Astrocyte (in vitro differentiated cells and primary cell): ENCODE results near the gene MB. TPM values are rescaled to one million over a fixed set of nuclear protein-coding genes. Genes with fewer than 3 reads are reported as not detected.
"Not testable (repeated sequence)": the region's sequence is repeated elsewhere in the genome, so short reads cannot be mapped to it uniquely, and the experiment has no call there.

Source experiments
- DNase-seq: peaks from one replicate; pipeline ENCODE4 v3.0.0-alpha.2; 2010; ENCODE audit warnings: low read depth
- FAIRE-seq: peaks from 2 replicates; lab custom pipeline; 2011; peaks lifted over from hg19 to GRCh38; lab: Jason Lieb, UNC
- H2AFZ ChIP-seq: 2 replicates; pipeline ENCODE4 v1.6.0; 2012; ENCODE audit warnings: low read depth, low read length, inconsistent platforms
- H3K27ac ChIP-seq: 2 replicates; pipeline ENCODE4 v1.5.1; 2011; ENCODE audit warnings: low read depth, low read length, inconsistent platforms
- H3K27me3 ChIP-seq: 2 replicates; pipeline ENCODE4 v1.6.0; 2011; ENCODE audit warnings: low read length, inconsistent platforms; ENCODE audit not compliant: insufficient read depth
- H3K36me3 ChIP-seq: 2 replicates; pipeline ENCODE4 v1.5.1; 2011; ENCODE audit warnings: low read length, inconsistent platforms; ENCODE audit not compliant: insufficient read depth
- H3K4me1 ChIP-seq: 2 replicates; pipeline ENCODE4 v1.5.1; 2011; ENCODE audit warnings: low read length, inconsistent platforms; ENCODE audit not compliant: insufficient read depth
- H3K4me2 ChIP-seq: 2 replicates; pipeline ENCODE4 v1.6.0; 2012; ENCODE audit warnings: low read length, inconsistent platforms
- H3K4me3 ChIP-seq: 2 replicates; pipeline ENCODE4 v1.5.1; 2011; ENCODE audit warnings: low read depth, mild to moderate bottlenecking, low read length, inconsistent platforms; ENCODE audit not compliant: insufficient read depth
- H3K79me2 ChIP-seq: 2 replicates; pipeline ENCODE4 v1.6.0; 2012; ENCODE audit warnings: mild to moderate bottlenecking, low read length, inconsistent platforms; ENCODE audit not compliant: insufficient read depth
- H3K9ac ChIP-seq: 2 replicates; pipeline ENCODE4 v1.6.0; 2012; ENCODE audit warnings: mild to moderate bottlenecking, low read length, inconsistent platforms
- H3K9me3 ChIP-seq: 2 replicates; pipeline ENCODE4 v1.5.1; 2012; ENCODE audit warnings: low read depth, mild to moderate bottlenecking, low read length, inconsistent platforms; ENCODE audit not compliant: insufficient read depth
- H4K20me1 ChIP-seq: 2 replicates; pipeline ENCODE4 v1.6.0; 2012; ENCODE audit warnings: low read length, inconsistent platforms; ENCODE audit not compliant: insufficient read depth
- H3K27ac Mint-ChIP-seq: one replicate; pipeline ENCODE4 v1.8.0; 2021; ENCODE audit warnings: mild to moderate bottlenecking, mixed read lengths; ENCODE audit not compliant: unreplicated experiment
- H3K27me3 Mint-ChIP-seq: one replicate; pipeline ENCODE4 v1.8.0; 2021; ENCODE audit warnings: low read depth, mixed read lengths; ENCODE audit not compliant: unreplicated experiment
- H3K36me3 Mint-ChIP-seq: one replicate; pipeline ENCODE4 v1.8.0; 2021; ENCODE audit warnings: low read depth, mixed read lengths; ENCODE audit not compliant: unreplicated experiment
- H3K4me1 Mint-ChIP-seq: one replicate; pipeline ENCODE4 v1.8.0; 2021; ENCODE audit warnings: low read depth, mixed read lengths; ENCODE audit not compliant: unreplicated experiment
- H3K4me3 Mint-ChIP-seq: one replicate; pipeline ENCODE4 v1.8.0; 2021; ENCODE audit warnings: mild to moderate bottlenecking, moderate library complexity, mixed read lengths; ENCODE audit not compliant: unreplicated experiment
- H3K9me3 Mint-ChIP-seq: one replicate; pipeline ENCODE4 v1.8.0; 2021; ENCODE audit warnings: mild to moderate bottlenecking, mixed read lengths; ENCODE audit not compliant: unreplicated experiment
- EZH2 ChIP-seq: IDR thresholded peaks from 2 replicates; pipeline ENCODE4 v1.6.1; 2012; ENCODE audit warnings: mild to moderate bottlenecking, low read length, inconsistent platforms; ENCODE audit not compliant: insufficient read depth
- total RNA-seq: library from RNA; stranded (reverse); gene quantifications from 2 replicates; pipeline ENCODE4 v1.2.1, GENCODE V29; 2021
- TF ChIP-seq, protein P1 (sequence below): IDR thresholded peaks from 2 replicates; pipeline ENCODE4 v1.5.1; 2011; ENCODE audit warnings: low read depth, mild to moderate bottlenecking, inconsistent platforms, low read length, moderate library complexity; ENCODE audit not compliant: insufficient read depth

The MB gene
- total RNA-seq, 1 donor from 2014 or later, result not detected

GRCh38 chr22:35627267-35628041 is 10.3 kb upstream of the MB start:
- H3K9ac ChIP-seq, result peak overlapping the region; percentile 86
- no peaks in the 10 kb centered on the region for H3K27me3 ChIP-seq
- H3K36me3 ChIP-seq, result no peaks in the 10 kb centered on the region
- FAIRE-seq (peak; percentile 55), DNase-seq (peak; percentile 80)
- peak overlapping the region; percentile 73 for H3K4me3 Mint-ChIP-seq
- no peaks in the 10 kb centered on the region for H3K79me2 ChIP-seq
- peaks cover 2% of the 10 kb centered on the region for H3K27me3 Mint-ChIP-seq
- H3K4me2 ChIP-seq, result peak overlapping the region; percentile 95
- H3K9me3 ChIP-seq, result no peaks in the 10 kb centered on the region
- no peaks in the 10 kb centered on the region for H3K36me3 Mint-ChIP-seq
- H3K27ac ChIP-seq, result peak overlapping the region; percentile 90
- H3K4me1 Mint-ChIP-seq, result peaks cover 20% of the 10 kb centered on the region
- TF ChIP-seq, protein P1, sequence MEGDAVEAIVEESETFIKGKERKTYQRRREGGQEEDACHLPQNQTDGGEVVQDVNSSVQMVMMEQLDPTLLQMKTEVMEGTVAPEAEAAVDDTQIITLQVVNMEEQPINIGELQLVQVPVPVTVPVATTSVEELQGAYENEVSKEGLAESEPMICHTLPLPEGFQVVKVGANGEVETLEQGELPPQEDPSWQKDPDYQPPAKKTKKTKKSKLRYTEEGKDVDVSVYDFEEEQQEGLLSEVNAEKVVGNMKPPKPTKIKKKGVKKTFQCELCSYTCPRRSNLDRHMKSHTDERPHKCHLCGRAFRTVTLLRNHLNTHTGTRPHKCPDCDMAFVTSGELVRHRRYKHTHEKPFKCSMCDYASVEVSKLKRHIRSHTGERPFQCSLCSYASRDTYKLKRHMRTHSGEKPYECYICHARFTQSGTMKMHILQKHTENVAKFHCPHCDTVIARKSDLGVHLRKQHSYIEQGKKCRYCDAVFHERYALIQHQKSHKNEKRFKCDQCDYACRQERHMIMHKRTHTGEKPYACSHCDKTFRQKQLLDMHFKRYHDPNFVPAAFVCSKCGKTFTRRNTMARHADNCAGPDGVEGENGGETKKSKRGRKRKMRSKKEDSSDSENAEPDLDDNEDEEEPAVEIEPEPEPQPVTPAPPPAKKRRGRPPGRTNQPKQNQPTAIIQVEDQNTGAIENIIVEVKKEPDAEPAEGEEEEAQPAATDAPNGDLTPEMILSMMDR, result peak; percentile 42
- no peak for TF ChIP-seq EZH2
- peaks cover 21% of the 10 kb centered on the region for H3K4me1 ChIP-seq
- no peaks in the 10 kb centered on the region for H4K20me1 ChIP-seq
- H3K9me3 Mint-ChIP-seq, result no peaks in the 10 kb centered on the region
- peak overlapping the region; percentile 71 for H3K4me3 ChIP-seq
- H2AFZ ChIP-seq, result peak overlapping the region; percentile 93
- peak overlapping the region; percentile 90 for H3K27ac Mint-ChIP-seq

DNA sequence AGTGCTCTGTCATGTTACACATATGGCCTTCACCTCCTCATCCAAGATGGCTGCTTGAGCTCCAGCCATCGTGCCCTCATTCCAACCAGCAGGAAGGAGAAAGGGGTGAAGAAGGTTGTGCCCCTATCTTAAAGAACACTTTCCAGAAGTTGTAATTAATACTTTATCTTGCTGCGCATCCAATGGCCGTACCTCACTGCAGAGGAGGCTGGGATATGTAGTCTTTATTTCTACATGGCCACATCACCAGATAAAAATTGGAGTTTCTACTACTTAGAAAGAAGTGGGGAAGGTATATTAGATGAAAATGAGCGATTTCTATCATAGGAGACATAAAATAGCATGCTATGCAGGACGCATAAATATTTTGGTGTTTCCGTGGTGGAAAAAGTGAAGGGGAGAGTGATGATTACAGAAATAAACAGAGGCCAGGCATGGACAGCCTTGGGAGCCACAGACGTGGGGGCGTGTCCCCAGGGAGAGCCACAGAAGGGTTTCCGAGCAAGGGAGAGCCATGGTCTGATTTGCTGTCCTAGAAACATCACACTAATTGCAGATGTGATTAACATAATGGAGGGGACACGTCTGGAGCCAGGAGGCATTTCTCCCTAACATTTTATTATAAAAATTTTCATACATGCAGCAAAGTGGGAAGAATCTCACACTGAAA is 8.8 kb upstream of the MB start:
- Mint-ChIP-seq H3K36me3 (no peaks in the 10 kb centered on the region), H3K4me1 (peaks cover 24% of the 10 kb centered on the region), H3K4me3 (no peak overlapping the region), H3K27ac (no peak overlapping the region), H3K27me3 (peaks cover 2% of the 10 kb centered on the region), H3K9me3 (no peaks in the 10 kb centered on the region)
- Histone ChIP-seq H4K20me1 (no peaks in the 10 kb centered on the region), H3K9me3 (no peaks in the 10 kb centered on the region), H3K4me3 (no peak overlapping the region), H3K4me2 (no peak overlapping the region), H3K4me1 (peaks cover 21% of the 10 kb centered on the region), H3K27ac (no peak overlapping the region), H2AFZ (no peak overlapping the region), H3K27me3 (no peaks in the 10 kb centered on the region), H3K9ac (no peak overlapping the region), H3K36me3 (no peaks in the 10 kb centered on the region), H3K79me2 (no peaks in the 10 kb centered on the region)
- TF ChIP-seq EZH2, result no peak
- TF ChIP-seq, protein P1, result no peak
- DNase-seq (no peak), FAIRE-seq (no peak)

DNA sequence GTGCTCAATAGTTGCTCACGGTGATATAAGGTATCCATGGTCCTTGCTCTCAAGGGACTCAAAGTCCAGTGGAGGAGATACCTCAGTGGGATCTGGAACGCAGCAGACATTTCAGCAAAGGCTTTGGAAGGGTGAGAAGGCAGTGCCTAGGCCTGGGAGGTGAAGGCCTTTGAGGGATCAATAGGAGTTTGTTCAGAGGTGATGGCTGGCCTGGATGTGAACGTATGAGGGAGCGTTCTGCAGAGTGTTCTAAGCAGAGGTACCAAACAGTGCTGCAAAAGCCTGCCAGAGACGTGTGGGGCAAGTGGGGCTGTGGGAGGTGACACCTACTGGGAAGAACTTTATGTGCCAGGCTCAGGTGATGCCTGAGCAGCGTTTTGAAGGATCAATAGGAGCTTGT is 7.4 kb upstream of the MB start:
- Histone ChIP-seq H3K27me3 (peaks cover 2% of the 10 kb centered on the region), H3K9me3 (no peaks in the 10 kb centered on the region), H3K36me3 (no peaks in the 10 kb centered on the region), H3K4me1 (peaks cover 19% of the 10 kb centered on the region), H3K4me2 (no peak overlapping the region), H4K20me1 (no peaks in the 10 kb centered on the region), H2AFZ (no peak overlapping the region), H3K9ac (no peak overlapping the region), H3K4me3 (no peak overlapping the region), H3K79me2 (no peaks in the 10 kb centered on the region), H3K27ac (no peak overlapping the region)
- TF ChIP-seq EZH2, result no peak
- TF ChIP-seq, protein P1, result no peak
- Mint-ChIP-seq H3K4me1 (peaks cover 15% of the 10 kb centered on the region), H3K4me3 (no peak overlapping the region), H3K27ac (no peak overlapping the region), H3K36me3 (no peaks in the 10 kb centered on the region), H3K27me3 (peaks cover 2% of the 10 kb centered on the region), H3K9me3 (no peaks in the 10 kb centered on the region)
- DNase-seq, result no peak
- no peak for FAIRE-seq

- not testable (repeated sequence) for H4K20me1 ChIP-seq, H3K4me3 Mint-ChIP-seq, H3K9me3 Mint-ChIP-seq, H3K36me3 ChIP-seq, H3K27me3 ChIP-seq, H3K27me3 Mint-ChIP-seq, H3K4me3 ChIP-seq, H3K27ac ChIP-seq, H3K9ac ChIP-seq, H3K4me2 ChIP-seq, H2AFZ ChIP-seq, H3K9me3 ChIP-seq, H3K27ac Mint-ChIP-seq, DNase-seq, H3K79me2 ChIP-seq, FAIRE-seq, H3K36me3 Mint-ChIP-seq
- peaks cover 13% of the 10 kb centered on the region for H3K4me1 Mint-ChIP-seq
- peaks cover 13% of the 10 kb centered on the region for H3K4me1 ChIP-seq
Measured at GRCh38 chr22:35623885-35624284, 6.8 kb upstream of the MB start.
